Lower leg skin (tissue), 3 donors: ENCODE data around the gene DLG2.

Experiments used
- CTCF ChIP-seq, 3 donors: fragments of 450-650 bp; IDR thresholded peaks; one replicate each; pipeline ENCODE4 v1.5.1; 2016; ENCODE audit warnings: antibody characterized with exemption in 3 of 3, mild to moderate bottlenecking in 3 of 3, moderate library complexity in 2 of 3
- POLR2A ChIP-seq, 2 donors: fragments of 450-650 bp; IDR thresholded peaks; one replicate each; pipeline ENCODE4 v1.6.1; 2016 to 2017; ENCODE audit warnings: antibody characterized with exemption in 2 of 2, mild to moderate bottlenecking in 1 of 2, moderate library complexity in 1 of 2

GRCh38 chr11:85094795-85095194 lies 532.3 kb downstream of the DLG2 start:
- no peak for TF ChIP-seq POLR2A (IDR thresholded peaks at IDR 0.05)
- TF ChIP-seq CTCF (IDR thresholded peaks at IDR 0.05): no peak
